H9 (cell line): ENCODE data around the gene SWAP70. TPM values are rescaled to one million over a fixed set of nuclear protein-coding genes. Genes with fewer than 3 reads are reported as not detected.

Experiments used
- DNase-seq: peaks from one replicate; pipeline ENCODE4 v3.0.0-alpha.2; 2017
- H2AFZ ChIP-seq: one replicate; pipeline ENCODE4 v1.6.1; 2013; ENCODE audit warnings: mild to moderate bottlenecking, low read length, control low read depth, moderate library complexity
- H2AK5ac ChIP-seq: 2 replicates; pipeline ENCODE4 v1.6.1; 2013; ENCODE audit warnings: low read length, control low read depth, mixed read lengths; ENCODE audit not compliant: insufficient read length
- H2BK120ac ChIP-seq: one replicate; pipeline ENCODE4 v1.6.1; 2013; ENCODE audit warnings: low read depth, mild to moderate bottlenecking, low read length, control low read depth, inconsistent platforms; ENCODE audit not compliant: poor library complexity, severe bottlenecking
- H2BK12ac ChIP-seq: 2 replicates; pipeline ENCODE4 v1.6.1; 2013; ENCODE audit warnings: low read length, control low read depth, mixed read lengths, low read depth; ENCODE audit not compliant: insufficient read length
- H2BK15ac ChIP-seq: 2 replicates; pipeline ENCODE4 v1.6.1; 2013; ENCODE audit warnings: low read depth, low read length, control low read depth
- H2BK20ac ChIP-seq: one replicate; pipeline ENCODE4 v1.6.1; 2013; ENCODE audit warnings: low read depth, mild to moderate bottlenecking, low read length, control low read depth, inconsistent platforms; ENCODE audit not compliant: poor library complexity, severe bottlenecking
- H2BK5ac ChIP-seq: 2 replicates; pipeline ENCODE4 v1.6.1; 2013; ENCODE audit warnings: low read length, control low read depth, mixed read lengths; ENCODE audit not compliant: insufficient read length
- H3K14ac ChIP-seq: 2 replicates; pipeline ENCODE4 v1.6.1; 2013; ENCODE audit warnings: low read length, control low read depth; ENCODE audit not compliant: insufficient read depth
- H3K18ac ChIP-seq: 2 replicates; pipeline ENCODE4 v1.6.1; 2013; ENCODE audit warnings: low read depth, mild to moderate bottlenecking, mixed read lengths, low read length, control low read depth; ENCODE audit not compliant: insufficient read length
- H3K23ac ChIP-seq: 2 replicates; pipeline ENCODE4 v1.6.1; 2013; ENCODE audit warnings: low read length, control low read depth, mixed read lengths, low read depth; ENCODE audit not compliant: insufficient read length
- H3K23me2 ChIP-seq: 2 replicates; pipeline ENCODE4 v1.6.1; 2013; ENCODE audit warnings: low read depth, mild to moderate bottlenecking, mixed read lengths, low read length, control low read depth; ENCODE audit not compliant: insufficient read length, poor library complexity, severe bottlenecking
- H3K27ac ChIP-seq: 2 replicates; pipeline ENCODE4 v1.5.1; 2013; ENCODE audit warnings: low read length, control low read depth, mixed read lengths, low read depth; ENCODE audit not compliant: insufficient read length
- H3K27me3 ChIP-seq: 2 replicates; pipeline ENCODE4 v1.6.1; 2013; ENCODE audit warnings: low read length, control low read depth, inconsistent platforms; ENCODE audit not compliant: insufficient read depth
- H3K4ac ChIP-seq: 2 replicates; pipeline ENCODE4 v1.6.1; 2013; ENCODE audit warnings: low read depth, mild to moderate bottlenecking, control low read depth, inconsistent platforms, low read length, moderate library complexity
- H3K4me1 ChIP-seq: 2 replicates; pipeline ENCODE4 v1.6.1; 2013; ENCODE audit warnings: low read length, control low read depth, inconsistent platforms; ENCODE audit not compliant: insufficient read depth
- H3K4me2 ChIP-seq: 2 replicates; pipeline ENCODE4 v1.6.1; 2013; ENCODE audit warnings: low read length, control low read depth, mixed read lengths; ENCODE audit not compliant: insufficient read length, insufficient read depth
- H3K56ac ChIP-seq: 2 replicates; pipeline ENCODE4 v1.6.1; 2013; ENCODE audit warnings: low read depth, mild to moderate bottlenecking, mixed read lengths, low read length, control low read depth; ENCODE audit not compliant: insufficient read length
- H3K79me1 ChIP-seq: 2 replicates; pipeline ENCODE4 v1.6.1; 2013; ENCODE audit warnings: low read depth, mild to moderate bottlenecking, moderate library complexity, low read length, control low read depth, inconsistent platforms; ENCODE audit not compliant: insufficient read depth, poor library complexity, severe bottlenecking
- H3K79me2 ChIP-seq: 2 replicates; pipeline ENCODE4 v1.6.1; 2013; ENCODE audit warnings: low read length, control low read depth, inconsistent platforms; ENCODE audit not compliant: insufficient read depth
- H3K9ac ChIP-seq: 2 replicates; pipeline ENCODE4 v1.6.1; 2013; ENCODE audit warnings: low read length, control low read depth, mixed read lengths; ENCODE audit not compliant: insufficient read length; ENCODE audit errors: extremely low read depth
- H3K9me3 ChIP-seq: one replicate; pipeline ENCODE4 v1.6.1; 2013; ENCODE audit warnings: low read depth, low read length, inconsistent platforms; ENCODE audit not compliant: control insufficient read depth
- H3T11ph ChIP-seq: one replicate; pipeline ENCODE4 v1.6.1; 2013; ENCODE audit warnings: mild to moderate bottlenecking, low read length, control low read depth, inconsistent platforms
- H4K20me1 ChIP-seq: one replicate; pipeline ENCODE4 v1.6.1; 2013; ENCODE audit not compliant: control insufficient read depth, insufficient read length, insufficient read depth
- H4K5ac ChIP-seq: 2 replicates; pipeline ENCODE4 v1.6.1; 2013; ENCODE audit warnings: low read depth, mild to moderate bottlenecking, mixed read lengths, low read length, control low read depth; ENCODE audit not compliant: insufficient read length
- H4K8ac ChIP-seq: replicated peaks from 2 replicates; pipeline ENCODE4 v1.6.1; 2013; ENCODE audit warnings: low read length, control low read depth, mixed read lengths, low read depth; ENCODE audit not compliant: insufficient read length
- H4K91ac ChIP-seq: 2 replicates; pipeline ENCODE4 v1.6.1; 2013; ENCODE audit warnings: low read depth, mild to moderate bottlenecking, moderate library complexity, mixed read lengths, low read length, control low read depth; ENCODE audit not compliant: insufficient read length
- H3K27ac Mint-ChIP-seq, 3 experiments: 2 replicates in 2 of 3; 3 replicates in 1 of 3; pipeline ENCODE4 v1.8.0; 2020 to 2021; ENCODE audit warnings: mixed read lengths in 3 of 3, mild to moderate bottlenecking in 1 of 3, moderate library complexity in 1 of 3
- H3K27me3 Mint-ChIP-seq: 2 replicates; pipeline ENCODE4 v1.8.0; 2021; ENCODE audit warnings: low read depth, mild to moderate bottlenecking, moderate library complexity, mixed read lengths
- H3K36me3 Mint-ChIP-seq, 3 experiments: 2 replicates in 2 of 3; 3 replicates in 1 of 3; pipeline ENCODE4 v1.8.0; 2020 to 2021; ENCODE audit warnings: low read depth in 3 of 3, mixed read lengths in 3 of 3; ENCODE audit not compliant: insufficient read depth in 1 of 3
- H3K4me1 Mint-ChIP-seq, 2 experiments: 2 replicates each; pipeline ENCODE4 v1.8.0; 2020; ENCODE audit warnings: mixed read lengths in 2 of 2
- H3K4me3 Mint-ChIP-seq, 2 experiments: 2 replicates in 1 of 2; 3 replicates in 1 of 2; pipeline ENCODE4 v1.8.0; 2020 to 2021; ENCODE audit warnings: mild to moderate bottlenecking in 2 of 2, mixed read lengths in 2 of 2, moderate library complexity in 1 of 2
- H3K9me3 Mint-ChIP-seq, 2 experiments: 2 replicates in 1 of 2; 3 replicates in 1 of 2; pipeline ENCODE4 v1.8.0; 2020; ENCODE audit warnings: mild to moderate bottlenecking in 2 of 2, mixed read lengths in 2 of 2, moderate library complexity in 1 of 2
- CTCF ChIP-seq: fragments of 200-600 bp; sonication (generic); conservative IDR thresholded peaks from 3 replicates; pipeline ENCODE4 v1.8.0; 2021; ENCODE audit warnings: antibody characterized with exemption, mild to moderate bottlenecking
- WGBS: extraction: QIAGEN DNeasy Blood & Tissue Kit; methylation state at CpG from one replicate; pipeline ENCODE4 v1.1.7; 2013; ENCODE audit warnings: missing lambda C conversion rate, low lambda C conversion rate, mixed read lengths; ENCODE audit not compliant: insufficient read length; ENCODE audit errors: extremely low coverage; 5-methylcytosine and 5-hydroxymethylcytosine counted together
- total RNA-seq: library from RNA; stranded (reverse); gene quantifications from 2 replicates; pipeline ENCODE4 v1.2.1, GENCODE V29; 2021

SWAP70 gene
- total RNA-seq, 1 experiment from 2014 or later: 34.4 TPM

- H3T11ph ChIP-seq: no peak overlapping the region
- H3K79me1 ChIP-seq: no peaks in the 10 kb centered on the region
- no peak overlapping the region for H4K5ac ChIP-seq
- H3K56ac ChIP-seq: no peak overlapping the region
- no CpG with 5 or more reads among the region's 58 CpGs for WGBS
- H3K4ac ChIP-seq: no peak overlapping the region
- no peak overlapping the region for H3K23ac ChIP-seq
- H3K4me3 Mint-ChIP-seq: peak overlapping the region; percentile 57 to 65
- no peak for TF ChIP-seq CTCF
- peaks cover 9% of the 10 kb centered on the region for H3K23me2 ChIP-seq
- no peak overlapping the region for H3K27ac ChIP-seq
- H2AK5ac ChIP-seq: no peak overlapping the region
- no peak overlapping the region for H2BK120ac ChIP-seq
- H4K91ac ChIP-seq: no peak overlapping the region
- no peak overlapping the region for H2BK5ac ChIP-seq
- H3K4me1 ChIP-seq: 0 out of 2 replicates have a peak, but pooled peaks cover 3% of the 10 kb centered on the region
- H3K27me3 ChIP-seq: no peaks in the 10 kb centered on the region
- H2BK15ac ChIP-seq: no peak overlapping the region
- peak; percentile 64 for DNase-seq
- peak overlapping the region; percentile 70 for H3K4me2 ChIP-seq
- H3K27ac Mint-ChIP-seq: no peak overlapping the region
- H3K27me3 Mint-ChIP-seq: no peaks in the 10 kb centered on the region
- H3K14ac ChIP-seq: peak overlapping the region; percentile 85
- H3K36me3 Mint-ChIP-seq: no peaks in the 10 kb centered on the region
- no peaks in the 10 kb centered on the region for H4K20me1 ChIP-seq
- H3K9ac ChIP-seq: no peak overlapping the region
- no peak overlapping the region for H2AFZ ChIP-seq
- no peak overlapping the region for H4K8ac ChIP-seq
- no peaks in the 10 kb centered on the region; a peak in 1 of 5 replicates for H3K9me3 Mint-ChIP-seq
- no peak overlapping the region for H2BK12ac ChIP-seq
- no peak overlapping the region for H2BK20ac ChIP-seq
- H3K9me3 ChIP-seq: no peaks in the 10 kb centered on the region
- H3K4me1 Mint-ChIP-seq: peaks cover 27 to 30% of the 10 kb centered on the region in 2 experiments
- peak overlapping the region; percentile 30 for H3K18ac ChIP-seq
- H3K79me2 ChIP-seq: no peaks in the 10 kb centered on the region
Observed at GRCh38 chr11:9758637-9759518, 95.0 kb downstream of the SWAP70 start.
